Epithelial cell of proximal tubule (primary cell): ENCODE results near the gene ITGB5. TPM values are rescaled to one million over a fixed set of nuclear protein-coding genes. Genes with fewer than 3 reads are reported as not detected.

Experiments
- DNase-seq: peaks from one replicate; pipeline ENCODE4 v3.0.0-alpha.2; 2011; ENCODE audit warnings: low read depth
- H3K4me3 ChIP-seq: 2 replicates; pipeline ENCODE4 v1.5.1; 2011; ENCODE audit warnings: low read depth, mild to moderate bottlenecking, low read length
- total RNA-seq: library from RNA; depleted of rRNA; stranded (reverse); fragments of >200 nt; gene quantifications from 2 replicates; pipeline ENCODE4 v1.2.3, GENCODE V29; 2015
- TF ChIP-seq, protein P1 (sequence below): conservative IDR thresholded peaks from 2 replicates; pipeline ENCODE4 v1.5.1; 2012; ENCODE audit warnings: low read depth, mild to moderate bottlenecking, low read length

The ITGB5 gene
- total RNA-seq, 1 donor from 2014 or later, result 141 TPM

DNA sequence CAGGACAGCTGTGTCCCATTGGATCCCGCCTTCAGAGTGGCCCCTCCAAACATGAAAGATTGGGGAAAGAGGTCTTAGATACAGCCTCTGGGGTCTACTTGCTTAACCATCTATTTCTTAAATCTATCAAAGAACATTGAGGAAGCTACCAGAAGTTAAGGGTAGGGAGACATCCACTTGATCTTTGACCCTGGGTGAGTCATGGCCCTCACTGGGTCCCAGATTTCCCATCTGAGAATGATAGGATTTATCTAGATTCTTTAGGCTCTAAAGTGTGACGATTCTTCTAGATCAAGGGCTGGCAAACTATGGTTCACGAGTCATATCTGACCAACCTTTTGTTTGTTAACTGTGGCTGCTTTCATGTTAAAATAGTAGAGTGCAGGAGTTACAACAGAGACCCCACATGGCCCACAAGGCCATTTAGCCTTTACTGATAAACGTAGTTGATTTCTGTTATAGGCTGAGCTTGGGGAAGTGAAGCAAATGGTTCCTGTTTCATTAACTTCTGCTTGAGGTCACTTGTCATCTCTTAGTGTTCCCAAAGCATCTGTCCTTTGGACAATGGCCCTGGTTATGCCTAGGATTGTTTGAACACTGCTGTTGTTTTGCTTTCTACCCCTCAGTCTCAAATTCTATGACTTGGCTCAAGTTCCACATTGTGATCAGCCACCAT is 39.4 kb upstream of the ITGB5 start:
- H3K4me3 ChIP-seq, result no peak overlapping the region
- no peak for DNase-seq
- TF ChIP-seq, protein P1, sequence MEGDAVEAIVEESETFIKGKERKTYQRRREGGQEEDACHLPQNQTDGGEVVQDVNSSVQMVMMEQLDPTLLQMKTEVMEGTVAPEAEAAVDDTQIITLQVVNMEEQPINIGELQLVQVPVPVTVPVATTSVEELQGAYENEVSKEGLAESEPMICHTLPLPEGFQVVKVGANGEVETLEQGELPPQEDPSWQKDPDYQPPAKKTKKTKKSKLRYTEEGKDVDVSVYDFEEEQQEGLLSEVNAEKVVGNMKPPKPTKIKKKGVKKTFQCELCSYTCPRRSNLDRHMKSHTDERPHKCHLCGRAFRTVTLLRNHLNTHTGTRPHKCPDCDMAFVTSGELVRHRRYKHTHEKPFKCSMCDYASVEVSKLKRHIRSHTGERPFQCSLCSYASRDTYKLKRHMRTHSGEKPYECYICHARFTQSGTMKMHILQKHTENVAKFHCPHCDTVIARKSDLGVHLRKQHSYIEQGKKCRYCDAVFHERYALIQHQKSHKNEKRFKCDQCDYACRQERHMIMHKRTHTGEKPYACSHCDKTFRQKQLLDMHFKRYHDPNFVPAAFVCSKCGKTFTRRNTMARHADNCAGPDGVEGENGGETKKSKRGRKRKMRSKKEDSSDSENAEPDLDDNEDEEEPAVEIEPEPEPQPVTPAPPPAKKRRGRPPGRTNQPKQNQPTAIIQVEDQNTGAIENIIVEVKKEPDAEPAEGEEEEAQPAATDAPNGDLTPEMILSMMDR, result no peak

DNA sequence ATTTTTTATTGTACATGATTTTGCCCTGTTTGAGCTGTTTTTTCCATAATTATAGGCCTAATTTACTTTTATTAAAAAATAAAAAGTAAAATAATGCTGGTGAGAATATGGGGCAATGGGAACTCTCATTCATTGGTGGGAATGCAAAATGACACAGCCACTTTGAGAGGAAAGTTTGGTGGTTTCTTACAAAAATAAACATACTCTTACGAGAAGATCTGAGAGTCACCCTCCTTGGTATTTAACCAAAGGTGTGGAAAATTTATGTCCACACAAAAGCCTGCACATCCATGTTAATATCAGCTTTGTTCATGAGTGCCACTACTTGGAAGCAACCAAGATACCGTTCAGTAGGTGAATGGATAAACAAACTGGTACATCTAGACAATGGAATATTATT is 37.6 kb upstream of the ITGB5 start:
- DNase-seq, result no peak
- H3K4me3 ChIP-seq, result no peak overlapping the region
- TF ChIP-seq, protein P1, result no peak

DNA sequence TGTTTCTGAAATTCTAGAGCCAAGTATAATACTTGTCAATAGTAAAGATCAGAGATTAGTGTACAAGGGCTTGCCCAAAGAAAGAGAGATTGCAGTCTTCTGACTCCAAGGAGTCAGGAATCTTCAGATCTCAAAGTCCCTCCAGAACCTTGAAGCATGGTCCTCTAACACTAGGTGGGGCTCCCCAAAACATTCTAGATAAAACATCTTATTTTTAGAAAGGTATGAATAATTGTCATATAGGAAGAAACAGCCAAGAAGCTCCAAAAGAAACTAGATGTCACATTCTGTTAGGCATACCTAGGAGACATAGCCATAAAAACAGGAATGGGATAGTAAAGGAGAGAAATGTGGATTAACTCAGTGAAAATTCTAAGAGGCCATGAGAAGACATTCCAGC is 36.7 kb upstream of the ITGB5 start:
- TF ChIP-seq, protein P1, result peak; percentile 27
- H3K4me3 ChIP-seq, result no peak overlapping the region
- no peak for DNase-seq

DNA sequence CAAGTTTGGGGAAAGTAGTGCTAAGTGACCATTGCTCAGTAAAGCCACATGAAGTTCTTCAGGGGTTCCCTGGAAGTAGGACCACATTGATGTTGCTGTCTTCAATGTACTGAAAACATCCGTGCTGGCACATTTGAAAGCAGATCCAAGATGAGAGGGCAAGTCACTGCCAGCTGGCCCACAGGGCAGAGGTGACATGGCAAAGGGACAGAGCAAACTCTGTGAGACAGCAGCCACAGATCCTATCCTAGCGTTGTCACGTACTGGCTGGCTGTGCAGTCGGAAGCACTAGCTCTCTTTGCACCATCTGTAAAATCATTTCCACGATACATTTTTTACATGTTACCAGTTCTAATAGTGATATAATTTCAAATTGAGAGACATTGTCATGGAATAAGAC is 33.6 kb upstream of the ITGB5 start:
- DNase-seq, result no peak
- no peak overlapping the region for H3K4me3 ChIP-seq
- TF ChIP-seq, protein P1, result no peak

DNA sequence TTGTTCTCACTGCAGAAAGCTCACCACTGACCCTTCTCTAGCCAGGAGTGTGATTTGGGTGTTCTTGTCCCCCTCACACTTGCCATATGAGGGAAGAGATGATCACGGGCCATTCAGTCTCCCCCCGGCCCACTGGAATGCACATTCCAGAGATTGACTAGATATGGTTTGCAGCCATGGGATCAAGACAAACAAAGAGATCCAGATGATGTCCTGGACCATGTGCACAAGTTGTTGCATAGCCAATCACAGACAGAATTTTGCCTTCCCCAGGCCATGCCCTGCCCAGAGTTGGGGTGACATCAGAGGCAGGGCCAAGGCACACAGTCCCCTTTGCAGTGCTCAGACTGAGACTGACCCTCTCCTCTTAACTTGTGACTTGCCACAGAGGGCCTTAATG is 32.6 kb upstream of the ITGB5 start:
- no peak for DNase-seq
- TF ChIP-seq, protein P1, result no peak
- H3K4me3 ChIP-seq, result no peak overlapping the region

DNA sequence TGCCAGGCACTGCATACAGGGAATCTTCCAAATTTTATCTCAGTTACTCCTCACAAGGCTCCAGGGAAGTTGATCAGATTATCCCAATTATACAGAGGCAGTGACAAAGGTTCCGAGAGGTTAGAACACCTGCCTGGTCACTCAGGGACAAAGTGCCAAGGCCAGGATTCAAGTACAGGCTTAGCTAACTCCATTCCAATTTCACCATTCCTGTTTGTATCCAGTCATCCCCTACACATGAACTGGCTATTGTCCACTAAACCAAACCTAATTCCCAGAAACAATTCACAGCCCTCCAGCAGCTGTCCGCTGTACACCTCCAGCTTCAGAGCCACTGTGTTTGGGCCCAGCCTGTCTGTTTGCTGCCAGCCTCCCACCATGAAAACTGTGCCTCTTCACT is 31.4 kb upstream of the ITGB5 start:
- no peak for DNase-seq
- TF ChIP-seq, protein P1, result no peak
- H3K4me3 ChIP-seq, result no peak overlapping the region

DNA sequence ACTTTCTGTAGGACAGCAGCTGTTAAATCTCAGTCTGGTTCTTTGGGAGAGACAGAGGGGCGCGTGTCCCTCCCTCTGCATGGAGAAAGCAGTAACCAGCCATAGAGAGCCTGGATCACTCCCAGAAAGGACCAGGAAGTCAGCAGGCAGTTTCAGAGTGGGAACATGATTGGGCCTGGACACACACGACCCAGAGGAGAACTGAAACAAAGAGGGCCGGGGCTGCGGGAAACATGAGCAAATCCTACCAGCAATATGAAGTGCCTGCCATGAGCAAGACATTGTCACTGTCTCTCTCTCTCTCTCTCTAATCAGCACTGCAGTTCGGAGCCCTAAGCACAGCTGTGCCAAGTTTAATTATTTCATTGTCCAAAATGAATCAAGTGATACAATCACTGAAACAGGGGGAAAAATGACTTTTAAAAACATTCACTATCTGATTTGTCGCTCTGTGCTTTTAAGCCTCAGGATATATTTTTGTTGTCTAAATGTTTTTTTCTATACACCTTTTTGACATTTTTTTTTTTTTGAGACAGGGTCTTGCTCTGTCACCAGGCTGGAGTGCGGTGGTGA is 29.8 kb upstream of the ITGB5 start:
- TF ChIP-seq, protein P1, result no peak
- no peak overlapping the region for H3K4me3 ChIP-seq
- DNase-seq, result no peak
